HUES6 (cell line): ENCODE measurements around the gene ADGRD2.

Experiments
- H3K27ac ChIP-seq: 2 replicates; pipeline ENCODE4 v1.7.0; 2013; ENCODE audit warnings: low read depth, mild to moderate bottlenecking, low read length, inconsistent platforms
- H3K27me3 ChIP-seq: 2 replicates; pipeline ENCODE4 v1.6.1; 2013; ENCODE audit warnings: low read length; ENCODE audit not compliant: control insufficient read depth, insufficient read depth
- H3K36me3 ChIP-seq: 2 replicates; pipeline ENCODE4 v1.6.1; 2013; ENCODE audit warnings: low read length; ENCODE audit not compliant: control insufficient read depth, insufficient read depth
- H3K4me1 ChIP-seq: 2 replicates; pipeline ENCODE4 v1.6.1; 2013; ENCODE audit warnings: low read length; ENCODE audit not compliant: control insufficient read depth, insufficient read depth
- H3K4me3 ChIP-seq: 2 replicates; pipeline ENCODE4 v1.5.1; 2013; ENCODE audit warnings: low read depth, low read length
- H3K9ac ChIP-seq: one replicate; pipeline ENCODE4 v1.6.1; 2013; ENCODE audit warnings: mild to moderate bottlenecking, low read length
- H3K9me3 ChIP-seq: 2 replicates; pipeline ENCODE4 v1.6.1; 2013; ENCODE audit warnings: low read depth, low read length; ENCODE audit not compliant: control insufficient read depth, insufficient read depth

Gene ADGRD2

GRCh38 chr9:124449381-124450151, 685 bp upstream of the ADGRD2 start:
- Histone ChIP-seq H3K36me3 (no peaks in the 10 kb centered on the region), H3K9me3 (peaks cover 2% of the 10 kb centered on the region; the same call in 1 of the 2 replicates), H3K27me3 (peaks cover 41% of the 10 kb centered on the region), H3K4me1 (peaks cover 14% of the 10 kb centered on the region), H3K4me3 (no peak overlapping the region), H3K27ac (no peak overlapping the region), H3K9ac (no peak overlapping the region)

- H3K4me1 ChIP-seq, result peaks cover 14% of the 10 kb centered on the region
- H3K9me3 ChIP-seq, result peaks cover 2% of the 10 kb centered on the region; the same call in 1 of the 2 replicates
- peaks cover 41% of the 10 kb centered on the region for H3K27me3 ChIP-seq
- H3K27ac ChIP-seq, result no peak overlapping the region
- H3K4me3 ChIP-seq, result peak overlapping the region; percentile 60
- no peak overlapping the region for H3K9ac ChIP-seq
- H3K36me3 ChIP-seq, result no peaks in the 10 kb centered on the region
Observed at GRCh38 chr9:124450931-124451661, 845 bp downstream of the ADGRD2 start.

GRCh38 chr9:124452326-124452725, 2.1 kb downstream of the ADGRD2 start:
- Histone ChIP-seq H3K4me3 (no peak overlapping the region), H3K9me3 (peaks cover 2% of the 10 kb centered on the region; the same call in 1 of the 2 replicates), H3K9ac (no peak overlapping the region), H3K4me1 (peaks cover 24% of the 10 kb centered on the region), H3K27ac (no peak overlapping the region), H3K27me3 (peaks cover 41% of the 10 kb centered on the region), H3K36me3 (no peaks in the 10 kb centered on the region)

GRCh38 chr9:124452841-124453585, 2.8 kb downstream of the ADGRD2 start:
- H3K4me3 ChIP-seq, result peak overlapping the region; percentile 46
- H3K9me3 ChIP-seq, result peaks cover 2% of the 10 kb centered on the region; the same call in 1 of the 2 replicates
- H3K9ac ChIP-seq, result no peak overlapping the region
- H3K4me1 ChIP-seq, result peaks cover 24% of the 10 kb centered on the region
- H3K27me3 ChIP-seq, result peaks cover 41% of the 10 kb centered on the region
- H3K27ac ChIP-seq, result no peak overlapping the region
- H3K36me3 ChIP-seq, result no peaks in the 10 kb centered on the region

GRCh38 chr9:124453586-124454191, 3.4 kb downstream of the ADGRD2 start:
- no peaks in the 10 kb centered on the region for H3K36me3 ChIP-seq
- peaks cover 41% of the 10 kb centered on the region for H3K27me3 ChIP-seq
- H3K9me3 ChIP-seq, result peaks cover 2% of the 10 kb centered on the region; the same call in 1 of the 2 replicates
- no peak overlapping the region for H3K27ac ChIP-seq
- peak overlapping the region; percentile 46 for H3K4me3 ChIP-seq
- H3K9ac ChIP-seq, result no peak overlapping the region
- H3K4me1 ChIP-seq, result peaks cover 24% of the 10 kb centered on the region

- Histone ChIP-seq H3K27me3 (peaks cover 41% of the 10 kb centered on the region), H3K4me3 (no peak overlapping the region), H3K4me1 (peaks cover 24% of the 10 kb centered on the region), H3K9me3 (peaks cover 2% of the 10 kb centered on the region; the same call in 1 of the 2 replicates), H3K36me3 (no peaks in the 10 kb centered on the region), H3K9ac (no peak overlapping the region), H3K27ac (no peak overlapping the region)
Observed at GRCh38 chr9:124454296-124454695, 4.0 kb downstream of the ADGRD2 start.

GRCh38 chr9:124454791-124455443, 4.7 kb downstream of the ADGRD2 start:
- Histone ChIP-seq H3K27ac (no peak overlapping the region), H3K9ac (no peak overlapping the region), H3K36me3 (no peaks in the 10 kb centered on the region), H3K4me3 (no peak overlapping the region), H3K4me1 (peaks cover 24% of the 10 kb centered on the region), H3K9me3 (peaks cover 2% of the 10 kb centered on the region; the same call in 1 of the 2 replicates), H3K27me3 (peaks cover 41% of the 10 kb centered on the region)

GRCh38 chr9:124455820-124456219, 5.6 kb downstream of the ADGRD2 start:
- H3K4me3 ChIP-seq, result no peak overlapping the region
- H3K9me3 ChIP-seq, result peaks cover 2% of the 10 kb centered on the region; the same call in 1 of the 2 replicates
- no peak overlapping the region for H3K27ac ChIP-seq
- H3K27me3 ChIP-seq, result peaks cover 36% of the 10 kb centered on the region
- H3K4me1 ChIP-seq, result peaks cover 18% of the 10 kb centered on the region
- no peaks in the 10 kb centered on the region for H3K36me3 ChIP-seq
- no peak overlapping the region for H3K9ac ChIP-seq

- peaks cover 11% of the 10 kb centered on the region; the same call in 1 of the 2 replicates for H3K4me1 ChIP-seq
- no peak overlapping the region for H3K9ac ChIP-seq
- no peak overlapping the region for H3K27ac ChIP-seq
- no peaks in the 10 kb centered on the region for H3K36me3 ChIP-seq
- H3K9me3 ChIP-seq, result peaks cover 2% of the 10 kb centered on the region; the same call in 1 of the 2 replicates
- peaks cover 29% of the 10 kb centered on the region for H3K27me3 ChIP-seq
- H3K4me3 ChIP-seq, result no peak overlapping the region
Observed at GRCh38 chr9:124456341-124457078, 6.3 kb downstream of the ADGRD2 start.
